ENCODE measurements around the gene ZNF710.

- TF ChIP-seq MEIS1 (CRISPR knock-in tag; IDR thresholded peaks at IDR 0.05; ENCODE audit: borderline replicate concordance) (no peak), ZNF253 (CRISPR knock-in tag; IDR thresholded peaks at IDR 0.05; ENCODE audit: borderline replicate concordance) (no peak), ZBTB4 (CRISPR knock-in tag; IDR thresholded peaks at IDR 0.05; ENCODE audit: borderline replicate concordance) (no peak), SMC3 (IDR thresholded peaks at IDR 0.05; ENCODE audit: low read length) (no peak), STAG1 (CRISPR knock-in tag; IDR thresholded peaks at IDR 0.05) (no peak), ZNF709 (CRISPR knock-in tag; IDR thresholded peaks at IDR 0.05) (no peak)
- TF ChIP-seq, protein P1, sequence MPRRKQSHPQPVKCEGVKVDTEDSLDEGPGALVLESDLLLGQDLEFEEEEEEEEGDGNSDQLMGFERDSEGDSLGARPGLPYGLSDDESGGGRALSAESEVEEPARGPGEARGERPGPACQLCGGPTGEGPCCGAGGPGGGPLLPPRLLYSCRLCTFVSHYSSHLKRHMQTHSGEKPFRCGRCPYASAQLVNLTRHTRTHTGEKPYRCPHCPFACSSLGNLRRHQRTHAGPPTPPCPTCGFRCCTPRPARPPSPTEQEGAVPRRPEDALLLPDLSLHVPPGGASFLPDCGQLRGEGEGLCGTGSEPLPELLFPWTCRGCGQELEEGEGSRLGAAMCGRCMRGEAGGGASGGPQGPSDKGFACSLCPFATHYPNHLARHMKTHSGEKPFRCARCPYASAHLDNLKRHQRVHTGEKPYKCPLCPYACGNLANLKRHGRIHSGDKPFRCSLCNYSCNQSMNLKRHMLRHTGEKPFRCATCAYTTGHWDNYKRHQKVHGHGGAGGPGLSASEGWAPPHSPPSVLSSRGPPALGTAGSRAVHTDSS (CRISPR knock-in tag; conservative IDR thresholded peaks at IDR 0.05), result no peak
These were observed 43.1 kb downstream of the ZNF710 start for GRCh38 chr15:90044191-90044590.

Data from HepG2 (cell line).